ENCODE measurements around the gene UBA1.

The UBA1 gene

DNA sequence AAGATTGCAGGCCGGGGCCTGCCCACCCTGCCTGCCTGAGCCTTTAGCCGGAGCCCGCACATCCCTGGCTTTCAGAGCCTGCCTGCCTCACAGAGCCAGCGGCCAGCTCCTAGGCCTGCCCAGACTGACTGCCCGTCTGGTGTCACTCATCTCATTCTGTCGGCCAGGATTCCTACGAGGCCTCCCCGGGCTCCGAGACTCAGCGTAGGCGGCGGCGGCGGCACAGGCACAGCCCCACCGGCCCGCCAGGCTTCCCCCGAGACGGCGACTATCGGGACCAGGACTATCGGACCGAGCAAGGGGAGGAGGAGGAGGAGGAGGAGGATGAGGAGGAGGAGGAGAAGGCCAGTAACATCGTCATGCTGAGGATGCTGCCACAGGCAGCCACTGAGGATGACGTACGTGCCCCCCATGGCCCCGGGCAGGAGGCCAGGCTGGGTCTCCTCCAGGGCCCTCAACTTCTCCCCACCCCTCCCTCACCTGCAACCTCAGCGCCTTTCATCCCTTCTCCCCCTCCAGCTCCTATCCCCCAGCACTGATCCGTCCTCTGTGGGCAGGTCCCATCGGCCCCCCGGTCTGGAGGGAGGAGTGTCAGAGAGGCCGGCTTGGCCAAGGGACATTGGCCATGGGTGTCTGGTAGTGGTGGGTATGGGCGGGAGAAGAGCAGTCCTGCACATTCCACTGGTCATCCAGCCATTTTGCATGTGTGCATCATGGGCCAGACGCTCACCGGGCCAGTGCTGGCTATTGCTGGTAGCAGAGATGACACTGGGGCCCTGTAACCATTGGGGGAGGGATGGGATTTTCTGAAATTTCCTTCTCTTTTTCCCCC, 22.6 kb upstream of the UBA1 start:
- no peak for DNase-seq

DNA sequence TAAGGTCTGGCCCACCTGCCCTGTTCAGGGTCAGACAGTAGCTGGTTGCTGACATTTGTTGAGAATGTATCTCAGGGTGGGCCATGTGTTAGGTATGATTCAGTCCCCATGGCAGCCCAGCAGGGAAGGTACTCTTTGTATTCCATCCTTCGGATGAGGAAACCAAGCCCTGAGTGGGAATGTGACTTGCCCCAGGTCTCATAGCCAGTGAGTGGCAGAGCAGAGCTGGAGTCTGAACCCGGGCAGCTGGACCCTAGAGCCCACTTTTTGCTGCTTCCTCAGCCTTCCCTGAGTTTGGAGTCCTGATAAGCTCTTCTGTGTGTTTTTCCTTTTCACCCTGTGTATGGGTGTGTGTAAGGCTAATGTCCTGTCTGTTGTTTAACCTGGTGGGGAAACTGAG, 21.6 kb upstream of the UBA1 start:
- DNase-seq, result no peak

DNA sequence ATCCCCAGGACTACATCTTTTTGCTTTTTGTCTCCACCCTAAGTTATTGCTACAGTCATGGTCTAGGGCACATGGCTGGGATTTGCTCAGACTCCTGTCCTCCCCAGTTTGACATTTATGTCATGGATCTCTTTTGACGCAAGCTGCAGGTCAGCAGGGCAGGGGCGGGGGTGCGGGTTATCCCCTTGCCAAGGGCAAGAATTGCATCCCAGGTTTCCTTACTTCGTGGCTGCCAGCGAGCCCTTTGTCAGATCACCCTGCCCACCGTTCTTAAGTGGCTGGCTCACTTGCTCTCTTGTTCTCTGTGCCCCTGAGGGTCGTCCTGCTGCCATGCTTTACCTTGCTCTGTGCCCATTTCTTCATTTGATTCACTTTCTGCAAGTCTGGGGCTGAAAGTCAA, 21.1 kb upstream of the UBA1 start:
- DNase-seq, result no peak

DNA sequence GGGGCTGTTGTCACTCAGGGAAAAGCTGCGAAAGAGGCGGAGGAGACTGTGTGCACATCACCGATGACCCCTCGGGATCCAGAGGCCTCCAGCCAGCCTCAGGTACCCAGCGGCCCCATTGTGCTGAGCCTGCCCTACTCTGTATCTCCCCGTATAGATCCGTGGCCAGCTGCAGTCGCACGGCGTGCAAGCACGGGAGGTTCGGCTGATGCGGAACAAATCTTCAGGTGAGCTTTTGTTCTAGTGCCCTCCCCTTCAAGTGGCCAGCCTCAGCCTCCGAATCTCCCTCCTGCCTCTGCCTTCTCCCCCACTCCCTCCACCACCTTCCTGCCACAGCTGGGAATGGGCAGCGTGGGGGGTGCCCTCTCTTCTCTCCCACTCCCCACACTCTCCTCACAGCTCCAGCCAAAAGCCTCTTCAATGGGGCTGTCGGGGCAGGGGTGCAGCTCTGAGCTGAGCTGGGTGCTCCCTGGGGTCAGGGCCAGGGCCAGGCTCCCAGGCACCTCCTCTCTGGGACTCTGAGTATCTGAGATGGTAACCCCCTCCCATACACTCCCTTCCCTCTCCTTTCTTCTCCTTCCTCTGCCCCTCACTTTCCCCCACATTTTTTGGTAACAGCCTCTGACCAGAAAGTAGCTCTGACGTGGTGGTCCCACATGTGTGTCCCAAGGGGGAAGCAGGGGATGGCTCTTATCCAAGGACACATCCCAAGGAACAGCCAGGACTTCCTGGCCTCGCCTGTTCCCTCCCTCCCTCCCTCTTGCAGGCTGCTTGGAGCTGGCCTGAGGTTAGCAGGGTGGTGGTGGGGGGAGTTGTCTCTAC, 20.4 kb upstream of the UBA1 start:
- no peak for DNase-seq

DNA sequence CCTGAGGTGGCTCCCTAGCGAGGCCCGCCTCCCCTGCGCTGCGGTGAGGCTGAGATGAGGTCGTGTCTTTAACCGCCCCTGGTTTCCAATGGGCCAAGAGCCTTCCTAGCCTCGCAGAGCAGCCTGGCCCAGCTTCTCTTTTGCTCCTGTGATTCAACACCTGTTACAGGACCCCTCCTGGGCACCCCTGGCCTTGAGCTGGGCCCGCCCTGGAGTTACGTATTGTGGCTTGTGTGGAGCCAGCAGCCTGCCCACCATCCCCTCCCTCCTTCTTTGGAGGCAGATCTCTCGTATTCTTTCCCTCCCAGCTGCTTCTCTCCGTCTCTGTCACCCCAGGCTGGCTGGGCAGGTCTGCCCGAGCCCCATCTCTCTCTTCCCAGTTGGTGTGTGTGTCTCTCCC, 19.3 kb upstream of the UBA1 start:
- DNase-seq, result no peak

DNA sequence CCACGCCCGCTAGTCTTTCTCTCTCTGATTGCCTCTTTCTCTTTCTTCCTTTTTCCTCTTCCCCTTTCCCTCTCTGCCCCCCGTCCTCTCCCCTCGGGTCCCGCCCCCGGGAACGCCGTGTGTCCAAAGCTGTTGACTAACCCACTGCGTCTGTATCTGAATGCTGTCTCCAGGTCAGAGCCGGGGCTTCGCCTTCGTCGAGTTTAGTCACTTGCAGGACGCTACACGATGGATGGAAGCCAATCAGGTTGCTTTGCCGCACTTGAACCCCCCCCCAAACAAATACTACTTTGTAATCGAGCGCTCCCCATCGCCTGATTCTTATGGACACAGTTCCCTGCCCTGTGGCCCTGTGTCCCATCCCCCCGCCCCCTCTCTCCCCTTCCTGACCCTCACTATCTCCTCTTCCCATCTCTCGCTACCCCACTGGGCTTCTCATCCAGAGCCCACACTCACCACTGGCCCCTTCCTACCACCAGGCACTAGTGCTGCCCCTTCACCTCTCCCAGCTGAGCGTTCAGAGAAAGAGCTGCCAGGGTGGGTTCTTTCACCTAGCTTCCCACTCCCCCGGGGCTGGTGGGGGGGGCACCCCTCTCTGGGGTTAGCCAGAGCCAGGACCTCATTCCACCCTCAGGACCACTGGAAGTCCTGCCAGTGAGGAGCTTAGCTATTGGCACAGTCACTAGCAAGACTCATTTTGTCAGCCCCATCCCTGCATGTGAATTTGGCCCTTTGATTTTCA, 18.6 kb upstream of the UBA1 start:
- no peak for DNase-seq

DNA sequence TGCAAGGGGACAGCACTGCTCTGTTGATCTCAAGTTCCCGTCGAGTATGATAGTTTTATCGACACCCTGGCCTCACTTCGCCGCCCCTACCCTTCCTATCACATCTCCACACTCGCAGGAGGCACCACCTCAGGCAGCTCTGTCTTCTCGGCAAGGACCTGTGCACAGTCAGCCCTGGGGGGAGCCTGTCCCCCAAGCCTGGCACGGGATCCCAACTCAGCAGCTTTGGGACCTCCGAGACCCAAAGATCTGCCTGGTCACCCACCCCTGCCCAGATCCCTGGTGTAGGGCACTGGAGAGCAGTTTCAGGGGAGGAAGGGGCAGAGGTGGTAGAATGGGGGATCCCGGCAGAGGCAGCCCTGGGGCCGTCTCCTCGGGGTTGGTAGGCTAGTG, 18.0 kb upstream of the UBA1 start:
- DNase-seq, result no peak

DNA sequence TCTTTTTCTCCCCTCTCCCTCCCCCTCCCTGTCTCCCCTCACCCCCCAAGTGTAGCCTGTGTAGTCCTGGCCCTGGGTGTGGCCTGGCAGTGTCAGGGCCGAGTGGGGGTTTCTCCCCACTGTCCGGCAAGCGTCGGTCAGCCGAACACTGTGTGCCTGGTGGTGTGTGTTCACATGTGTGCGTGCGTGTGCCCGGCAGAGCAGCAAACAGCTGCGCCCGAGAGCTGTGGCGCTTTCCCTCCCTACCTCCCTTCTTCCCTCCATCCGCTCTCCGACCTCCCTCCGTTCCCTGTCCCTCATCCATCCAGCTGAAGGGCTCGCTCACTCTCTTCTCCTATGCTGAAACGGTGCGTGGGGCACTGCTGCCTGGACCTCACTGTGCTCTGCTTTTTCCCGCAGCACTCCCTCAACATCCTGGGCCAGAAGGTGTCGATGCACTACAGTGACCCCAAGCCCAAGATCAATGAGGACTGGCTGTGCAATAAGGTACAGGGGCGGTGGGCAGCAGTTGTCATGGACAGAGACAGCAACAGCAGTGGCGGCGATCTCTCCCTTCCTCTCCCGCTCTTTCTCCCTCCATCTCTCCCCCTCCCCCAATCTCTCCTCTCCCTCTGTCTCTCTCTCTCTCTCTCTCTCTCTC, 17.4 kb upstream of the UBA1 start:
- DNase-seq, result no peak

DNA sequence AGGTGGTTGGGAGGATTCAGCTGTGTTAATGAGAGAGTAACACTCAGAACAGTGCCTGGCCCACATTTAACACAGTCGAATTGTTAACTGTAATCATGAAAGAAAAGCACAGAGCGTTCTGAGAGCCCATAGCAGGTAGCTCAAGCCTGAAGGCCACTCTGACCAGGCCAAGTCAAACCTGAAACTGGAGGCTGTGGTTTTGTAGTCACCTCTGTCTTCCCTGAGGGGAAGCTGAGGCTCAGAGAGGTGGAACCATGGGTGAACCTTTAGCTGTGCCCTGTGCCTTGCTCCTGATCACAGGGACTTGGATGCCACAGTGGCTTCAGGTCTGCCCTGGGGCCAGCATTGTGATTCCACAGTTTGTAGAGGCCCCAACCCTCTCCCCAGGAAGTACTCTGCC, 16.6 kb upstream of the UBA1 start:
- DNase-seq, result no peak

DNA sequence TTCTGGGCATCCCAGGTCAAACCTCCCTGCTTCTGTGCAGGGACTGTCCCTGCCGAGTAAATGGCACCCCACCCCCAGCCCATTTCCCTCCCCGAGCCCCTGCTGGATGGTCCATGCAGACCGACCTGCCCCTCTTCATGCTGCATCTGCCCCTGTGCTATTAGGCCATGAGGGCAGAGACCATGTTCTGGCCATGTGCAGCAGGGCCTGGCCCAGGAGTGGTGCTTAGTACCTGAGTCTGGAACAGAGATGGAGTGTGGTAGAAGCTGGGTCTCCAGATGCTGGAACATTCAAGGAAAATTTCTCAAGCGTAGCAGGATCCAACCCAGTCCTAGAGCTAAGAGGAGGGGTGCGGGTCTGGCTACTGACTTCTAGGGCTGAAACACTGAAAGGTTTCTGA, 15.3 kb upstream of the UBA1 start:
- no peak for DNase-seq

DNA sequence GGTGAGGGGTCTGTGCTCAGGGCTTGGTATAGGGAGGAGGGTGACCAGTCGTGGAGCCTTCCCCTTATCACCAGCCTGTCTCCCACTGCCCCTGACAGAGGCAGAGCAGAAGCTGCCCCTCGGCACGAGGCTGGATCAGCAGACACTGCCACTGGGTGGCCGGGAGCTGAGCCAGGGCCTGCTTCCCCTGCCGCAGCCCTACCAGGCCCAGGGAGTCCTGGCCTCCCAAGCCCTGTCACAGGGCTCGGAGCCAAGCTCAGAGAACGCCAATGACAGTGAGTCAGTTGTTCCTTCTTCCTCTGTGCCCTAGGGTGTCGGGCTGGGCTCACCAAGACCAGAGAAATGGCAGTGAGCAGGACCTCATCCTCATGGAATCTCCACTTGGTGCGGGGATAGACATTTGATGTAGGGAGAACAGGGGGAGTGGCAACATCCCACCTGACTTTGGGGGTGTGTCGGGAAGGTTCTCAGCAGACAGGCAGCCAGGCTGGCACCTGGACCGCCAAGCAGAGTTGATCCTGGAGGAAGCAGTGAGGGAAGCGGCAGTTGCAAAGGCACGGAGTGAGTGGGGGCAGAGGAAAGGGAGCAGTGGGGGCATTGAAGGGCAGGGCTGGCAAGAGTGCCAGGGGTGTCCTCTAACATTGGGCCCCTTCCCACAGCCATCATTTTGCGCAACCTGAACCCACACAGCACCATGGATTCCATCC, 14.3 kb upstream of the UBA1 start:
- DNase-seq, result no peak

DNA sequence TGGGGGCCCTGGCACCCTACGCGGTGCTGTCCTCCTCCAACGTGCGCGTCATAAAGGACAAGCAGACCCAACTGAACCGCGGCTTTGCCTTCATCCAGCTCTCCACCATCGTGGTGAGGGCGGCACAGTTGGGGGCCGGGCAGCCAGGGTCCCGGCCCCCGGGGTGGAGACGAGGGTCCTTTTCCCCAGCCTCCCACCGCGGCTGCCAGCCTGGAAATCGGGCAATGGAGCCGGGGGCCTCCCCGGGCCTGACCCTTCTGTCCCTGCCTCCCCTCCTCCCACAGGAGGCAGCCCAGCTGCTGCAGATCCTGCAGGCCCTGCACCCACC, 13.7 kb upstream of the UBA1 start:
- DNase-seq, result no peak

DNA sequence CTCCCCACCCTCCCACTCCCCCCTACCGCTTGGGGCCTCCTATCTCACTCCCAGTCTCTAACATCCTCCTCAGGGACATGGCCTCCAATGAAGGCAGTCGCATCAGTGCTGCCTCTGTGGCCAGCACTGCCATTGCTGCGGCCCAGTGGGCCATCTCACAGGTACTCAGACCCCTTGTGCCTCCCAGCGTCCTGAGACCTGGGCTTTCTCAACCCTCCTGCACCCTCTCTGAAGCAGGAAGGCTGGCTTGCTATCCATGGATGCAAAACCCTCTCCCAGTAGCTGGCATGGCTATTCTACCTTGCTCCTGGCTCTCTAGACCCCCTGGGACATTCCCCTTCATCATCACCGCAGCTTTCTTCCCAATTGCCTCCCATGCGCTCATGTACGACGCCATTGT, 13.3 kb upstream of the UBA1 start:
- DNase-seq, result no peak

DNA sequence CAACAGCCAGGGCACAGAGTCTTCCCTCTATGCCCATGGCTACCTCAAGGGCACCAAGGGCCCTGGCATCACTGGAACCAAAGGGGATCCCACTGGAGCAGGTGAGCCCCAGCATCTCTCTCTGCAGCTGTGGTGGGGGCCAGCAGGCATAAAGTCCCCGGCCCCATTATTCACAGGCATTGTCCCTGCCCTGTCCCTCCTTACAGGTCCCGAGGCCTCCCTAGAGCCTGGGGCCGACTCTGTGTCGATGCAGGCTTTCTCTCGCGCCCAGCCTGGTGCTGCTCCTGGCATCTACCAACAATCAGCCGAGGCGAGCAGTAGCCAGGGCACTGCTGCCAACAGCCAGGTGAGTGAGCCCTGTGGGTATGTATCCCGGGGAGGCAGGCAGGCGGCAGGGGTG, 12.3 kb upstream of the UBA1 start:
- DNase-seq, result no peak

DNA sequence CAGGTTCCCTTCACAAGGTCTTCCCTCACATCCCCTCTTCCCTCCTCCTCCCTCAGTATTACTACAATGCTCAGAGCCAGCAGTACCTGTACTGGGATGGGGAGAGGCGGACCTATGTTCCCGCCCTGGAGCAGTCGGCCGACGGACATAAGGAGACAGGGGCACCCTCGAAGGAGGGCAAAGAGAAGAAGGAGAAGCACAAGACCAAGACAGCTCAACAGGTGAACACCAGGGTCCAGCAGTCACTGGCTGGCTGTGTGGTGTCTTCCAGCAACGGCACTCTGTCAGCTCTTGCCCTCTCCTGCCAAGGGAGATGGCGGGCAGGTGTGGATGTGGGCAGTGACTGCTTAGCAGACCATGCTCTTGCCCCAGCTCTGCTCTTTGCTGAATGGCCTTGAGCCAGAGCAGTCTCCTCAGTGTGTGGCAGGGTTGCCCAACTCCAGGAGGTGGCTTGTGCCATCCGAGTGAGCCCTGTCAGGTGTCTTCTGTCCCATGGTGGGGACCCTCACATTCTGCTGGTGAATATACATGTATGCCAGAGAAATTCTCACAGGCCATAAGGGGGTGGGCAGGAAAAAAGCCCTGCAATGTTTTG, 11.4 kb upstream of the UBA1 start:
- DNase-seq, result no peak

DNA sequence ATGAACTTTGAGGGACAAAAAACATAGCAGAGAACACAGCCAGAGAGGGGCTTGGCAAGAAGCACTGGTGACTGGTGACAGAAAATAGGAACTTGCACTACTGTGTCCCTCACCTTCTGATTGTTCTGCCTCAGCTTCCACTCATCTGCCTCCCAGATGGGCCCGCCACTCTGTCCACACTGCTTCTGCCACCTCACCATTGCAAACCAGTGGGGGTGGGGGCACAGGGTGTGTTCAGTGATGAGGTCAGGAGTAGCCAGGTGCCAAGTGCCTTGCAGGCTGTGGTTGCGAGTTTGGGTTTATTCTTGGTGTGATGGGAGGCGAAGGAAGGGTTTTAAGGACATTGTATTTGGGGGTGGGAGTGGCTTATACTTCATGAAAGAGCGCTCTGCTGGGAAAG, 9.1 kb upstream of the UBA1 start:
- DNase-seq, result no peak

DNA sequence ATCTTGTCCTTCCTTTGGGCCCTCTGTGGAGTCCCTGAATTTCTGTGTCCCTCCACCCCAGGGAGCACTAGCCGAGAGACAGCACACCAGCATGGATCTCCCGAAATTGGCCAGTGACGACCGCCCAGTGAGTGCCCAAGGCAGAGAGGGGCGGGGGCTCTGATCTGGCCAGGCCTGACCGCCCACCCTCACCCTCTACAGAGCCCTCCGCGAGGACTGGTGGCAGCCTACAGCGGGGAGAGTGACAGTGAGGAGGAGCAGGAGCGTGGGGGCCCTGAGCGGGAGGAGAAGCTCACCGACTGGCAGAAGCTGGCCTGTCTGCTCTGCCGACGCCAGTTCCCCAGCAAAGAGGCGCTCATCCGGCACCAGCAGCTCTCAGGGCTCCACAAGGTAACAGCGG, 8.4 kb upstream of the UBA1 start:
- no peak for DNase-seq

DNA sequence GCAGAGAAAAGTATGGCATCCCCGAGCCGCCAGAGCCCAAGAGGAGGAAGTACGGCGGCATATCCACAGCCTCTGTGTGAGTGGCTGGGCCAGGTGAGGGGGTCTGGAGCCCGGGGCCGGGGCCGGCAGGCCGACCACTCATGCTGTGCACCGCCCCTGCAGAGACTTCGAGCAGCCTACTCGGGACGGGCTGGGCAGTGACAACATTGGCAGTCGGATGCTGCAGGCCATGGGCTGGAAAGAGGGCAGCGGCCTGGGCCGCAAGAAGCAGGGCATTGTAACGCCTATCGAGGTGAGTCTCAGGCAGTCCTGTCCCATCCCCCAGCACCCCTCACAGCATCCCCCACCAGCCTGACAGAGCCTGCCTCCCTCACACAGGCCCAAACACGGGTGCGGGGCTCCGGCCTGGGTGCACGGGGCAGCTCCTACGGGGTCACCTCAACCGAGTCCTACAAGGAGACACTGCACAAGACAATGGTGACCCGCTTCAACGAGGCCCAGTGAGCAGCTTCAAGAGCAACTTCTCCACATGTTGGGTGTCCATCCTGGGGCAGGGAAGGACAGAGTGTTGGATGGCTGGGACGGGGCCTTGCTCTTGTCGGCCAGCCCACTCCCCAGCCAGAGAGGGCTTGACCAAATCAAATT, 7.4 kb upstream of the UBA1 start:
- no peak for DNase-seq

DNA sequence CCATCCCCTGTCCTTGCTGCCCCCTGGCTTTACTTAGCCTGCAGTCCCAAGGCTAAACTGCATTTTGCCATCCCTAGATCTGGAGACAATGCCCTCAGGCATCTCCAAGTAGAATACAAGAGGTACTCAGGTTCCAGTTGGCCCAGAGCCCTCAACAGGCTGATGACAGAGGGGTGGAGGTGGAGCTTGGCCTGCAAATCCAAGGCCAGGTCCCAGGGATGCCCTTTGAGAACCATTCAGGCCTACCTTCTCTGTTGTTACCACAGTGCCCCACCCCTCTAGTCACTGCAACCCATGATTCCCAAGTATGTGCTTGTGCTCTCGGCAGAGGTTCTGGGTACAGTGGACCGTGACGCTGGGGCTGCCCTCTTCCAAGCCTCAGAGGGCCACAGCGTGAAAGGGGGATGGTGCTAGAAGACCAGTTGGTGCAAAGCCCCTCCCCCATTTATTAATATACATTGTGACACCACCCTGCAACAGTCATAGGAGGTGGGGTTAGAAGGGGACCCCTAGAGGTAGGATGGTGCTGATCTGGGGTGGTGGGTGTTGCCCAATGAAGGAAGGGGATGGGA, 6.4 kb upstream of the UBA1 start:
- no peak for DNase-seq

DNA sequence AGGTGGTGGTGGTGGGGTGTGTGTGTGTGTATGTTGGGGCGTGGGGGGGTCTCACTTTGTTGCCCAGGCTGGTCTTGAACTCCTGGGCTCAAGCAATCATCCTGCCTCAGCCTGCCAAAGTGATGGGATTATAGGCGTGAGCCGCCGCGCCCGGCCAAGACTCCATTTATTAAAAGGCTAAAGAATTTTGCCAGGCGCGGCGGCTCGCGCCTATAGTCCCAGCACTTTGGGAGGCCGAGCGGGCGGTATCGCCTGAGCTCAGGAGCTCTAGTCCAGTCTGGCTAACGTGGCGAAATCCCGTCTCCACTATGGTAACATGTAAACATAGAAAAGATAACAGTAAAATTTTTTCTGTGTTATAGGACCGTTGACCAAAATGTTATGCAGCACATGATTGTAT, 3.7 kb upstream of the UBA1 start:
- DNase-seq, result no peak
